ENCODE results near the gene PDE4B. TPM values are rescaled to one million over a fixed set of nuclear protein-coding genes. Genes with fewer than 3 reads are reported as not detected.
"Not testable (repeated sequence)": the region's sequence is repeated elsewhere in the genome, so short reads cannot be mapped to it uniquely, and the experiment has no call there.

The PDE4B gene
- total RNA-seq, 1 donor from 2014 or later, result 1.6 TPM

- no peak for ATAC-seq
Observed at GRCh38 chr1:65817891-65818290, 25.2 kb downstream of the PDE4B start.

DNA sequence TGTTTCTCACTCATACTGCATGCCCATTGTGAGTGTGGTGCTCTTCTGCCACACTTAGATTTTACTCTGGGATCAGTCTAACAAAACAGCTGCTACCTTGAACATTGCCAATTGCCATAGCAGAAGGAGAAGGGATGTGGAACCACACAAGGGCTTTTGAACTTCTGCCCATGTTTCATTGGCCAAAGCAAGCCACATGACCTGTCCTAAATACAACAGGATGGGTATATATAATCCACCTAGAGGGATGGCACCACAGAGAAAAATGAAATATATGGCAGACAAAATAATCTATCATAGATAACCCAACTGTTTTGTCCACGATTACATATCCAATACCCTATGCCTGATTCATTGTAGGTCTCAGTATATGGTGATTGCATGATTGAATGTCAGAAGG is 26.3 kb downstream of the PDE4B start:
- ATAC-seq, result no peak

DNA sequence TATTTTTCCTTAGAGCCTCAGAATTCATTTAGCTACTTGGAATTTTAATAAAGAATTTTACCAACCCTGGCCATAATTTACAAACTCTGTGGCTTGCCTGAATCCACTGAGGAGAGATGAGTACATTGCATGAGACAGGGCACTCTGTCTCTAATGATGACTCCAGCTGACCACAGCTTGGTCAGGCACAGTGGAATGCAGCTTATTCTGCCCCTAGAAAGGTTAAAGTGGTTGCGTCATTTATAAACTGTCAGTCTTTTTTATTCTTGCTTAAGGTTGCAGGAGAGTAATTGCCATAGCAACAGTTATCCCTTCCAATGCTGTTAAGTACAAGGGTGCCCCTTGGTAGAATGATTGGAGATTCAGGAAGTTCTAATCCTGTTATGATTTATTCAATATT is 28.3 kb downstream of the PDE4B start:
- no peak for ATAC-seq

GRCh38 chr1:65821386-65821785 is 28.7 kb downstream of the PDE4B start:
- ATAC-seq, result no peak

DNA sequence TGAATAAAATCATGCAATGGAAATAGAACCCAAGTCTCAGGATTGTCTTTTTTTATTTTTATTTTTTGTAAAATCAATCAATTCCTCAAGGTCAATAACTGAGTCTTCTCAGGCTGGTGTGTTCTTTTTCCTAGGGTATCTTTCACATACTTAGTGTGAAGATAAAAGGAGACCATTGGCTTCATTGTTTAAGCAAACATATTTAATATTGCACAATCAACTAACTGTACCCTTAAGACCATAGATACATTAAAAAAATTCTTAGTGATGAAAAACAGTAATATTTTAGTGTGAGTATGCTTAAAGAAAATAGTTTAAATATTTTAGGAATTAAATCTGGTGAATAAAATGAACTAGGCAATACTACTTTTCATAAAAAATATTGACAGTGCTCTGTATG is 31.4 kb downstream of the PDE4B start:
- ATAC-seq, result no peak

DNA sequence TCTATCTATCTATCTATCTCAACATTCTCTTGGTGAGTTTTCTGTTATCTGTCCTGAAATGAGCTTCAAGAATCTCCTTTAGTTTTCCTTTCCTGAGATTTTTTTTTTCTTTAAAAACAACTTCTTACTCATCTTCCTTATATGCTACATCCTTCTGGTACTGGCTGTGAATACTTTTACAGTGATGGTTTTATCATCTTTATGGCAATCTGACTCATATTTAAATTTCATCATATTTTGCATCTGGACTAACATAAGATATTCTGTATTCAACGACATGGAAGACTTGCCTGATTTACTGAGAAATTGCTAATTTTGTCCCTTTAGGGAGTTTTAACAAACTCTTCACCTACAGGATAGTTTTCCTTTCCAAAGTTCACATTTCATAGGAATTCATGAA is 33.0 kb downstream of the PDE4B start:
- no peak for ATAC-seq

- ATAC-seq, result no peak
Observed at GRCh38 chr1:65826782-65827181, 34.1 kb downstream of the PDE4B start.

DNA sequence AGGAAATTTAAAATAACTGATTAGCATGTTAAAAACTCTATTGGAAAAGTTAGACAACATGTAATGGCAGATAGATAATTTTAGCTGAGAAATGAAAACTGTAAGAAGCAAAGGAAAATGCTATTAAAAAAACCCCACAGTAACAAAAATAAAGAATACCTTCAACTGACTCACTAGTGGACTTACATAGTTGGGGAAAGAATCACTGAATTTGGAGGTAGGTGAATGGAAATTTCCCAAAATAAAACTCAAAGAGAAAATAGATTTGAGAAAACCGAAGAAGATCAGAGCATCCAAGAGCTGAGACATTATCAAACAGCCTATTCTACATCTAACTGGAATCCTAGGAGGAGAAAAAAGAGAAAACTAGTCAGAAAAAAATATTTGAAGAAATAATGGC is 34.7 kb downstream of the PDE4B start:
- ATAC-seq, result no peak

GRCh38 chr1:65830306-65830705 is 37.6 kb downstream of the PDE4B start:
- ATAC-seq, result no peak

- no peak for ATAC-seq
Observed at GRCh38 chr1:65832296-65832695, 39.6 kb downstream of the PDE4B start.

GRCh38 chr1:65836686-65837085 is 44.0 kb downstream of the PDE4B start:
- no peak for ATAC-seq

- no peak for ATAC-seq
Observed at GRCh38 chr1:65840683-65841082, 48.0 kb downstream of the PDE4B start.

DNA sequence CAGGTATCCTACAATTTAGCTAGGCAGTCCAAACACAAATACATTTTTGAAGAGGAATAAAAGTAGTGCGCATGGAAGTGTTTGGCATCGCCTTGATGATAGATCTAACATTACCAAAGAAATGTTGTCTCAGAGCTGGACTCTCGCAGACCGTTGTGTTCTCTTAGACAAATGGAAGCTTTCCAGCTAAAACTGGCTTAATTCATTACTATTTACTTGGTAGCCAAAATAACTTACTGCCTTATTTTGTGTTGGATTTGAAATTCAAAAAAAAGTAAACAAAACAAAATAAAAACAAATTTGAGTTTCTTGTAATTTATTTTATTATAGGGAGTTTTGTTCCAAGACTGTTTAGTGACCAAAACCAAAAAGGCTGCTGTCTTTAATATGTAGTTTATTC is 51.6 kb downstream of the PDE4B start:
- no peak for ATAC-seq

DNA sequence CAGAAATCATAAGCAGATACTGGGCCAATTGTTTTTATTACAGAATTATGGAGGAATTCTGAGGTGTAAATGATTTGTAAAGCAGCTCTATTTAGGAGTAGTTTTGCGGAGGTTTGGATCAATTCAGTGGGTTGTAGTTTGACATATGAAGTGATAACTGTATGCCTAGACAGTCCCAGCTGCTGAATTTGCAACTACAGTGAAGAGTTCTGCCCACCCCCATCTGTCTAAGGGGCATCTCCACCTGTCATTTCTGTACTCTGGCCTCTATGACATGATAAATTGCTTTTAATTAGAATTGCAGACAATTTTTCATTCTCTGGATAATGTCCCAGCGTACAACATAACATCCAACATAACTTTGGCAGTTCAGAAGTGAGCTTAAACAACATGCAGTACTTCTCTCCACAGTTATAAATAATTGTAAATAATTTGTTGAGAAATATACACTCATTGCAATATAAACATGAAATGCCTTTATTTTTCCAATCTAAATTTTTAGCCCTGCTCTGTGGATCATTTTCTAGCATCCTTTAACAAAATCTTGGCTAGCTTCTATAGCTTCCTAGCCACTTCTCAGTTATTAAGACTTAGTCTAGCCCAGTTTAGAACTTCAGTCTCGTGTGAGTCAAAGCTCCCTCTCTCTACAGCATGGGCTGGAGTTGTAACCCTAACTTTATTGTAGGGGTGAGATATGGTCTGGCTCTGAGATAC is 52.3 kb downstream of the PDE4B start:
- ATAC-seq, result no peak

GRCh38 chr1:65845535-65846060 is 52.9 kb downstream of the PDE4B start:
- ATAC-seq, result no peak

- ATAC-seq, result no peak
Observed at GRCh38 chr1:65846866-65847265, 54.2 kb downstream of the PDE4B start.

DNA sequence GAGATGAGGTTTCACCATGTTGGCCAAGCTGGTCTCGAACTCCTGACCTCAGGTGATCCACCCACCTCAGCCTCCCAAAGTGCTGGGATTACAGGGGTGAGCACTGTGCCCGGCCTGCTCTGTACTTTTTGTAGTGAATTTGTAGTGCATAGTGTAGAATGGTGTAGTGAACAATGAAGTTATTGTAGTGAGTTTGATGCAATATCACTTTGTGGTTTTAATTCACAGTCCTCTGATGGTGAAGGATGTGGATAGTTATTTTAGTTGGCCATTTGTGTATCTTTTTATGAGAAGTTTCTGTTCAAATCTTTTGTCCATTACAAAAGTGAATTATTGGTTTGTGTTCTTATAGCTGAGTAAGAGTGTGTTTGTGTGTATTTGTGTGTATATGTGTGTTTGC is 57.6 kb downstream of the PDE4B start:
- ATAC-seq, result no peak

- ATAC-seq, result not testable (repeated sequence)
Observed at GRCh38 chr1:65856591-65856990, 63.9 kb downstream of the PDE4B start.

DNA sequence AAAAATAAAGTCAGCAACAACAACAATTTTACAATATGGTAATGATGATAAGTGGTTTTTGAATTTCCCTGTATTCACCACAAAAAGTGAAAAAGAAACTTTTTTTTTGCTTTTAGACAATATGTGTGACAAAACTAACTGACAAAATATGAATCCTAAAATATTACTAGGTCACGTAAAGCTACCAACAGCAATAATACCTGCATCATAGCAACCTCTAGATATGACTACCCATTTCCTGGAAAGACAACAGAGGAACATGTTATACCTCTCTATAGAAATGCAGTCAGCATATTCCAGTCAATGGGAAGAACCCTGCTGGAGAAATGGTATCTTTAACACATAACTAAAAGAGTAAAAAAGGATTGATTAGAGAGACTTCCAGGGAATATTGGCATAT is 73.7 kb downstream of the PDE4B start:
- ATAC-seq, result no peak

- no peak for ATAC-seq
Observed at GRCh38 chr1:65872301-65872700, 79.6 kb downstream of the PDE4B start.

DNA sequence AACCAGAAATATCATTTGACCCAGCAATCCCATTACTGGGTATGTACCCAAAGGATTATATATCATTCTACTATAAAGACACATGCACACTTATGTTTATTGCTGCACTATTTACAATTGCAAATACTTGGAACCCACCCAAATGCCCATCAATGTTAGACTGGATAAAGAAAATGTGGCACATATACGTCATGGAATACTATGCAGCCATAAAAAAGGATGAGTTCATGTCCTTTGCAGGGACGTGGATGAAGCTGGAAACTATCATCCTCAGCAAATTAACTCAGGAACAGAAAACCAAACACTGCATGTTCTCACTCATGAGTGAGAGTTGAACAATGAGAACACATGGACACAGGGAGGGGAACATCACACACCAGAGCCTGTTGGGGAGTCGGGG is 85.6 kb downstream of the PDE4B start:
- ATAC-seq, result not testable (repeated sequence)

- ATAC-seq, result no peak
Observed at GRCh38 chr1:65880611-65881010, 87.9 kb downstream of the PDE4B start.

DNA sequence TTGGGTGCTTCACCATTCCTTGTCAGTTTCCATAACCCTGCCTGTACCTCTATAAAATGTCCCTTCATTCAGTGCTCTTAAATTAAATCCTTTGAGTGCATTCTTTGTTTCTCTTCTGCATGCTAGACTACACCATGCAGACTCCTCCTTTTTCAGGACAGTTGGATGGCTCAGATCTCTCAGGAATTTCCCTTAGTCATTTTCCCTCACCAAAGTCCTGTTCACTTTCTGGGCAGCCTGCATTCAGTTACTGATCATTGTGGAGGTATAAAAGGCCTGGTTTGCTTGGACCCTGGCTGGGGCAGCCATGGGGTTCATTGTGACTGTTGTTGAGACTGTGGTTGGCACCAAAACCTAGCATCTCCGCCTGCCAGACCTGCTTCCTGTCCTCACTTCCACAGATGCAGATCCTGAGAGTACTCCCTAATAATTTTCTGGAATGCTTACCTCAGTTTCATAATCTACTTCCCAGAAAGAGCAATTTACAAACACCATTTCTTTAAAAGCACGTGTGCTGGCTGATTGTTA is 88.4 kb downstream of the PDE4B start:
- ATAC-seq, result no peak

- ATAC-seq, result no peak
Observed at GRCh38 chr1:65882076-65882475, 89.4 kb downstream of the PDE4B start.

DNA sequence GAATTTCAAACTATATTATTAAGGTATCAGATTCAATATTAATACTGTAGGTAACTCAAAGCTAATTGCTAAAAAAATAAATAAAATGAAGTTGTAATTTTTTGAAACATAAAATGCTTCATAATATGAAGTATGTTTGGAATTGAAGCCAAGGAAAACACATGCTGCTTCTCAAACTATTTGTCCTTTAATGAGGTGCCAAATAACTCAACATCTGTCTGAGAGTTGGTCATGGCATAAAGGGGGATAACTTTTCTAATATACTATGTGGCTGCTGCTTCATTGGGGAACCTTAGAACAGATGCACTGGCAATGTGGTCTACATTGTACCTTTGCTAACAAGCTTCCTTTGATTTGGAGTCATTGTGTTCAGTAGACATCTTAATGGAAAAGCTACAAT is 96.7 kb downstream of the PDE4B start:
- no peak for ATAC-seq
